ENCODE measurements around the gene TMEM235. TPM values are rescaled to one million over a fixed set of nuclear protein-coding genes. Genes with fewer than 3 reads are reported as not detected.

Gene TMEM235
- total and polyA plus RNA-seq, 9 of the 15 experiments (the other 6 are each of a cell fraction or from before 2014, with no cell fraction given) = not detected

- no peak for TF ChIP-seq CBFB (CRISPR knock-in tag; IDR thresholded peaks at IDR 0.05)
- no peak for TF ChIP-seq ZZZ3 (IDR thresholded peaks at IDR 0.05)
- no peak for TF ChIP-seq EZH2 (IDR thresholded peaks at IDR 0.05; ENCODE audit: borderline replicate concordance, low read depth, low read length)
- no peak; the same call in 1 of the 2 replicates for TF ChIP-seq ARID3B (CRISPR knock-in tag; IDR thresholded peaks at IDR 0.05; ENCODE audit: borderline replicate concordance)
- no peak for TF ChIP-seq WHSC1 (IDR thresholded peaks at IDR 0.05; ENCODE audit: low read length)
- 0 out of 2 replicates have a peak, but pooled peaks have one; percentile 65 for TF ChIP-seq IFI16 (CRISPR knock-in tag; IDR thresholded peaks at IDR 0.05)
- TF ChIP-seq, protein P1, sequence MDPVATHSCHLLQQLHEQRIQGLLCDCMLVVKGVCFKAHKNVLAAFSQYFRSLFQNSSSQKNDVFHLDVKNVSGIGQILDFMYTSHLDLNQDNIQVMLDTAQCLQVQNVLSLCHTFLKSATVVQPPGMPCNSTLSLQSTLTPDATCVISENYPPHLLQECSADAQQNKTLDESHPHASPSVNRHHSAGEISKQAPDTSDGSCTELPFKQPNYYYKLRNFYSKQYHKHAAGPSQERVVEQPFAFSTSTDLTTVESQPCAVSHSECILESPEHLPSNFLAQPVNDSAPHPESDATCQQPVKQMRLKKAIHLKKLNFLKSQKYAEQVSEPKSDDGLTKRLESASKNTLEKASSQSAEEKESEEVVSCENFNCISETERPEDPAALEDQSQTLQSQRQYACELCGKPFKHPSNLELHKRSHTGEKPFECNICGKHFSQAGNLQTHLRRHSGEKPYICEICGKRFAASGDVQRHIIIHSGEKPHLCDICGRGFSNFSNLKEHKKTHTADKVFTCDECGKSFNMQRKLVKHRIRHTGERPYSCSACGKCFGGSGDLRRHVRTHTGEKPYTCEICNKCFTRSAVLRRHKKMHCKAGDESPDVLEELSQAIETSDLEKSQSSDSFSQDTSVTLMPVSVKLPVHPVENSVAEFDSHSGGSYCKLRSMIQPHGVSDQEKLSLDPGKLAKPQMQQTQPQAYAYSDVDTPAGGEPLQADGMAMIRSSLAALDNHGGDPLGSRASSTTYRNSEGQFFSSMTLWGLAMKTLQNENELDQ (CRISPR knock-in tag; IDR thresholded peaks at IDR 0.05; ENCODE audit: borderline replicate concordance) = no peak
- no peak for TF ChIP-seq U2AF1 (optimal IDR thresholded peaks at IDR 0.05; ENCODE audit: low read depth, low read length)
- TF ChIP-seq EP300 (IDR thresholded peaks at IDR 0.05; ENCODE audit: low read length) = peak; percentile 24; the same call in 1 of the 2 replicates
- TF ChIP-seq ZBTB11 (CRISPR knock-in tag; IDR thresholded peaks at IDR 0.05) = no peak; a peak in 1 of 6 replicates
- no peak for TF ChIP-seq HES1 (IDR thresholded peaks at IDR 0.05; ENCODE audit: low read depth)
- no peak for TF ChIP-seq C11orf30 (IDR thresholded peaks at IDR 0.05; ENCODE audit: low read depth)
- 0 out of 2 replicates have a peak, but pooled peaks have one; percentile 41 for TF ChIP-seq ELF4 (CRISPR knock-in tag; IDR thresholded peaks at IDR 0.05)
- TF ChIP-seq FOXM1 (IDR thresholded peaks at IDR 0.05; ENCODE audit: low read depth) = no peak
- no peak for TF ChIP-seq FOXM1 (CRISPR knock-in tag; IDR thresholded peaks at IDR 0.05; ENCODE audit: low read depth)
- TF ChIP-seq SIX5 (IDR thresholded peaks at IDR 0.05; ENCODE audit: borderline replicate concordance in 1 of 2, insufficient read depth in 1 of 2, low read depth in 1 of 2, low read length in 2 of 2) = no peak
- TF ChIP-seq MYBL2 (IDR thresholded peaks at IDR 0.05; ENCODE audit: low read depth) = no peak
- no peak for TF ChIP-seq MYBL2 (CRISPR knock-in tag; IDR thresholded peaks at IDR 0.05; ENCODE audit: borderline replicate concordance)
- TF ChIP-seq JUNB (CRISPR knock-in tag; conservative IDR thresholded peaks at IDR 0.05) = no peak
These were observed 25.5 kb downstream of the TMEM235 start (continued) for GRCh38 chr17:78256707-78257591.
